ENCODE data around the gene HS6ST1.

DNA sequence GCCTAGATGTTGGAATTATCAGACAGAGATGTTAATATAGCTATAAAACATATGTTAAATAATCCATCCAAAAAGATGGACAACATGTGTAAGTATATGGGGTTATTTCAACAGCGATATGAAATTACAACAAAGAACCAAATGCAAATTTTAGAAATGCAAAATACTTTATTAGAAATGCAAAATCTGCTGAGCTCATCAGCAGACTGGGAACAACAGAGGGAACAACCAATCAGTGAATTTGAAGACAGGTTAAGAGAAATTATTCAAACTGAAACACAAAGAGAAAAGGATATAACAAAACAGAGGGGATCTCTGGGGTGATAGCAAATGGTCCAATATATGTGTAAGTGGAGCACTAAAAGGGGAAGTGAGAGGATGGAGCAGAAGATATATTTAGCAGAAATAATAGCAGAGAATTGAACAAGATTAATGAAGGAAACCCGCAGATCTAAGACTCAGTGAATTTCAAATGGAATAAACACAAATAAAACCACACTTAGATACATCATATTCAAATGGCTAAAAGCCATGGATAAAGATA lies 13.5 kb upstream of the HS6ST1 start:
- no peak for TF ChIP-seq CTCF (IDR thresholded peaks at IDR 0.05; ENCODE audit: extremely low read depth in 1 of 2, insufficient read depth in 1 of 2, low read depth in 1 of 2, low read length in 2 of 2)
- no peak for TF ChIP-seq POLR2A (IDR thresholded peaks at IDR 0.05; ENCODE audit: low read depth, low read length)
- TF ChIP-seq EZH2 (IDR thresholded peaks at IDR 0.05; ENCODE audit: borderline replicate concordance, low read depth, low read length, severe bottlenecking) = no peak
- TF ChIP-seq JUN (IDR thresholded peaks at IDR 0.05; ENCODE audit: borderline replicate concordance, insufficient read depth, insufficient read length, low read depth) = no peak
- no peak for TF ChIP-seq MAX (IDR thresholded peaks at IDR 0.05; ENCODE audit: insufficient read depth, insufficient read length)
- no peak for TF ChIP-seq FOS (IDR thresholded peaks at IDR 0.05; ENCODE audit: borderline replicate concordance, insufficient read depth, low read length)
- TF ChIP-seq POLR2AphosphoS5 (IDR thresholded peaks at IDR 0.05; ENCODE audit: insufficient read depth, low read depth, low read length) = no peak
- no peak for TF ChIP-seq MYC (IDR thresholded peaks at IDR 0.05; ENCODE audit: low read depth, low read length)
